HCT116 (cell line): ENCODE results near the gene TNIK. TPM values are rescaled to one million over a fixed set of nuclear protein-coding genes. Genes with fewer than 3 reads are reported as not detected.

Source experiments
- ATAC-seq: fragments of 200-7000 bp; cut with Tn5 transposase; 2 replicates; pipeline ENCODE4 v1.9.1; 2020; ENCODE audit warnings: mild to moderate bottlenecking, moderate library complexity
- BruUV-seq: library from RNA; stranded (reverse); fragments of 400-500 nt; replicated peaks from 2 replicates; lab custom pipeline; 2021; lab: Mats Ljungman, UMichigan
- CTCF ChIA-PET: fragments of 300-600 bp; sonication (Branson Sonifier 250); formaldehyde crosslinking; loops from one replicate; lab custom pipeline; 2021; ENCODE audit warnings: antibody characterized with exemption; lab: Charles Lee
- POLR2A ChIA-PET: fragments of 300-600, 350-600 bp; sonication (Branson Sonifier 250); formaldehyde crosslinking; loops from one replicate; lab custom pipeline; 2021; ENCODE audit warnings: antibody characterized with exemption; lab: Charles Lee
- RAD21 ChIA-PET, 2 experiments: fragments of 300-600 bp; sonication (Branson Sonifier 250); formaldehyde crosslinking; loops; one replicate each; lab custom pipeline; 2023; ENCODE audit warnings: low total read pairs in 2 of 2; ENCODE audit not compliant: uncharacterized antibody in 2 of 2, unreplicated experiment in 2 of 2, low non-redundant PET in 1 of 2; lab: Charles Lee
- DNase-seq: peaks from one replicate; pipeline ENCODE4 v3.0.0-alpha.2; 2010; ENCODE audit warnings: low read depth, low spot score
- H2AFZ ChIP-seq: fragments of 200-600 bp; shearing (Covaris generic), sonication (generic); 2 replicates; pipeline ENCODE4 v1.6.1; 2017; ENCODE audit warnings: low read depth, mixed run types, mixed read lengths, antibody characterized with exemption, low read length; ENCODE audit not compliant: poor library complexity, severe bottlenecking
- H3K27ac ChIP-seq: 2 replicates; pipeline ENCODE4 v1.5.1; 2012; ENCODE audit warnings: low read depth, low read length
- H3K27me3 ChIP-seq: fragments of 200-600 bp; sonication (generic); 2 replicates; pipeline ENCODE4 v1.6.1; 2016; ENCODE audit warnings: mixed run types, low read length, mixed read lengths; ENCODE audit not compliant: insufficient read depth
- H3K36me3 ChIP-seq, 2 experiments: fragments of 200-500 bp in 1 of 2; fragments of 200-600 bp in 1 of 2; sonication (Bioruptor generic) in 1 of 2; sonication (generic) in 1 of 2; 2 replicates each; pipeline versions ENCODE4 v1.5.1 to v1.6.1; 2014 to 2016; ENCODE audit warnings: low read length in 2 of 2, inconsistent platforms in 1 of 2, mixed read lengths in 1 of 2, mixed run types in 1 of 2; ENCODE audit not compliant: insufficient read depth in 2 of 2, control insufficient read depth in 1 of 2
- H3K4me1 ChIP-seq, 2 experiments: fragments of 200-600 bp in 1 of 2; sonication (generic) in 1 of 2; 2 replicates each; pipeline versions ENCODE4 v1.5.1 to v1.6.1; 2012 to 2017; ENCODE audit warnings: low read length in 2 of 2, inconsistent platforms in 1 of 2, mild to moderate bottlenecking in 1 of 2, mixed read lengths in 1 of 2, mixed run types in 1 of 2, moderate library complexity in 1 of 2; ENCODE audit not compliant: insufficient read depth in 2 of 2, control insufficient read depth in 1 of 2
- H3K4me2 ChIP-seq: fragments of 200-600 bp; sonication (generic); 2 replicates; pipeline ENCODE4 v1.6.1; 2017; ENCODE audit warnings: mixed run types, low read length, mixed read lengths
- H3K4me3 ChIP-seq, 2 experiments: fragments of 200-600 bp in 1 of 2; sonication (generic) in 1 of 2; replicated peaks in 1 of 2; 2 replicates each; pipeline ENCODE4 v1.5.1; 2011 to 2016; ENCODE audit warnings: low read length in 2 of 2, control low read depth in 1 of 2, low read depth in 1 of 2, mild to moderate bottlenecking in 1 of 2, mixed read lengths in 1 of 2, mixed run types in 1 of 2
- H3K79me2 ChIP-seq: fragments of 200-600 bp; sonication (generic); 2 replicates; pipeline ENCODE4 v1.6.1; 2017; ENCODE audit warnings: mild to moderate bottlenecking, mixed run types, low read length, moderate library complexity, mixed read lengths; ENCODE audit not compliant: insufficient read depth
- H3K9ac ChIP-seq: fragments of 200-600 bp; sonication (generic); 2 replicates; pipeline ENCODE4 v1.6.1; 2016; ENCODE audit warnings: low read length, mixed read lengths
- H3K9me2 ChIP-seq: fragments of 200-600 bp; sonication (generic), shearing (Covaris generic); 2 replicates; pipeline ENCODE4 v1.6.1; 2017; ENCODE audit warnings: mixed run types, mild to moderate bottlenecking, moderate library complexity; ENCODE audit not compliant: insufficient read depth
- H3K9me3 ChIP-seq, 2 experiments: fragments of 200-500 bp in 1 of 2; fragments of 200-600 bp in 1 of 2; sonication (Bioruptor generic) in 1 of 2; sonication (generic) in 1 of 2; 2 replicates each; pipeline ENCODE4 v1.6.1; 2014 to 2017; ENCODE audit warnings: low read length in 2 of 2, mixed read lengths in 2 of 2, inconsistent platforms in 1 of 2, low read depth in 1 of 2, mild to moderate bottlenecking in 1 of 2, mixed run types in 1 of 2, moderate library complexity in 1 of 2; ENCODE audit not compliant: control insufficient read depth in 1 of 2, insufficient read depth in 1 of 2
- H4K20me1 ChIP-seq: fragments of 200-600 bp; sonication (generic), shearing (Covaris generic); 2 replicates; pipeline ENCODE4 v1.6.1; 2017; ENCODE audit warnings: mixed run types, mild to moderate bottlenecking, moderate library complexity; ENCODE audit not compliant: insufficient read depth
- CBX3 ChIP-seq: IDR thresholded peaks from 2 replicates; pipeline ENCODE4 v1.6.1; 2012; ENCODE audit warnings: low read depth
- EGR1 ChIP-seq: IDR thresholded peaks from 2 replicates; pipeline ENCODE4 v1.6.1; 2012; ENCODE audit warnings: low read depth
- EZH2 ChIP-seq: fragments of 200-600 bp; sonication (generic); IDR thresholded peaks from 2 replicates; pipeline ENCODE4 v1.6.1; 2017; ENCODE audit warnings: antibody characterized with exemption, mixed run types
- FOSL1 ChIP-seq: IDR thresholded peaks from 2 replicates; pipeline ENCODE4 v1.6.1; 2012; ENCODE audit warnings: low read depth
- JUND ChIP-seq: IDR thresholded peaks from 2 replicates; pipeline ENCODE4 v1.6.1; 2012
- MAX ChIP-seq: IDR thresholded peaks from 2 replicates; pipeline ENCODE4 v1.6.1; 2012
- RAD21 ChIP-seq: IDR thresholded peaks from 2 replicates; pipeline ENCODE4 v1.6.1; 2012; ENCODE audit warnings: low read depth, mild to moderate bottlenecking
- REST ChIP-seq: IDR thresholded peaks from 2 replicates; pipeline ENCODE4 v1.6.1; 2012; ENCODE audit warnings: low read depth
- SIN3A ChIP-seq: IDR thresholded peaks from 2 replicates; pipeline ENCODE4 v1.6.1; 2012; ENCODE audit warnings: low read depth
- SP1 ChIP-seq: IDR thresholded peaks from 2 replicates; pipeline ENCODE4 v1.6.1; 2012; ENCODE audit warnings: low read depth
- YY1 ChIP-seq: IDR thresholded peaks from 2 replicates; pipeline ENCODE4 v1.6.1; 2011; ENCODE audit warnings: low read length, low read depth, moderate library complexity, mild to moderate bottlenecking; ENCODE audit not compliant: insufficient replicate concordance; ENCODE audit errors: extremely low read depth
- ZFX ChIP-seq: fragments of 450-650 bp; IDR thresholded peaks from 2 replicates; pipeline ENCODE4 v1.6.1; 2017
- intact Hi-C: fragments of 100-400 bp; cut with micrococcal nuclease; formaldehyde crosslinking; loops from 2 replicates; pipeline ENCODE4 v1.10.0; 2022
- total RNA-seq: library from RNA; stranded (reverse); gene quantifications from one replicate; pipeline ENCODE4 v1.2.1, GENCODE V29; 2021; ENCODE audit not compliant: unreplicated experiment

The TNIK gene
- total RNA-seq, 1 experiment from 2014 or later, result 24.1 TPM

- H3K9ac ChIP-seq, result no peak overlapping the region
- POLR2A ChIA-PET, result no interaction called here
- ATAC-seq (no peak), DNase-seq (no peak)
- CTCF ChIA-PET, result no interaction called here
- RAD21 ChIA-PET, result no interaction called here
- no peaks in the 10 kb centered on the region for H3K9me3 ChIP-seq
- no peaks in the 10 kb centered on the region for H3K79me2 ChIP-seq
- H3K4me3 ChIP-seq, result no peak overlapping the region
- TF ChIP-seq JUND (no peak), SP1 (no peak), CBX3 (no peak), REST (no peak), FOSL1 (no peak), SIN3A (no peak), EGR1 (no peak), MAX (no peak), YY1 (no peak), EZH2 (no peak), RAD21 (no peak), ZFX (no peak)
- no peak overlapping the region for H3K27ac ChIP-seq
- H4K20me1 ChIP-seq, result no peaks in the 10 kb centered on the region
- no peak overlapping the region for H3K4me2 ChIP-seq
- no TSS peak for BruUV-seq
- no peaks in the 10 kb centered on the region for H3K9me2 ChIP-seq
- H3K27me3 ChIP-seq, result no peaks in the 10 kb centered on the region
- no peaks in the 10 kb centered on the region for H3K36me3 ChIP-seq
- H2AFZ ChIP-seq, result no peak overlapping the region
- intact Hi-C loops, result no loop called here
- H3K4me1 ChIP-seq, result peaks cover 17 to 24% of the 10 kb centered on the region in 2 experiments
These were observed 178.2 kb downstream of the TNIK start for GRCh38 chr3:171282041-171282440.
